Keratinocyte (primary cell): ENCODE measurements around the gene CREB3L1. TPM values are rescaled to one million over a fixed set of nuclear protein-coding genes. Genes with fewer than 3 reads are reported as not detected.

Experiments
- DNase-seq: peaks from one replicate; pipeline ENCODE4 v3.0.0-alpha.2; 2011; ENCODE audit warnings: low read depth, missing footprints, low spot score
- FAIRE-seq: peaks from 2 replicates; lab custom pipeline; 2011; peaks lifted over from hg19 to GRCh38; lab: Jason Lieb, UNC
- H2AFZ ChIP-seq: 2 replicates; pipeline ENCODE4 v1.6.0; 2012; ENCODE audit warnings: low read length, control low read depth, inconsistent platforms; ENCODE audit not compliant: control insufficient read depth
- H3K27ac ChIP-seq: 2 replicates; pipeline ENCODE4 v1.5.1; 2011; ENCODE audit warnings: low read length; ENCODE audit not compliant: control insufficient read depth, insufficient read depth
- H3K27me3 ChIP-seq: 3 replicates; pipeline ENCODE4 v1.6.0; 2011; ENCODE audit warnings: low read length; ENCODE audit not compliant: control insufficient read depth, insufficient read depth; ENCODE audit errors: extremely low read depth
- H3K36me3 ChIP-seq, 2 experiments: 2 replicates in 1 of 2; 3 replicates in 1 of 2; pipeline ENCODE4 v1.5.1; 2011; ENCODE audit warnings: low read length in 2 of 2, mild to moderate bottlenecking in 1 of 2; ENCODE audit not compliant: control insufficient read depth in 2 of 2, insufficient read depth in 2 of 2; ENCODE audit errors: extremely low read depth in 1 of 2
- H3K4me1 ChIP-seq: 3 replicates; pipeline ENCODE4 v1.5.1; 2011; ENCODE audit warnings: low read length; ENCODE audit not compliant: control insufficient read depth, insufficient read depth; ENCODE audit errors: extremely low read depth
- H3K4me2 ChIP-seq: 3 replicates; pipeline ENCODE4 v1.6.0; 2011; ENCODE audit warnings: low read depth, low read length; ENCODE audit not compliant: control insufficient read depth, insufficient read depth; ENCODE audit errors: extremely low read depth
- H3K4me3 ChIP-seq, 3 experiments: fragments of 200-600 bp in 1 of 3; sonication (generic) in 1 of 3; 2 replicates in 2 of 3; 3 replicates in 1 of 3; pipeline ENCODE4 v1.5.1; 2011 to 2016; ENCODE audit warnings: low read length in 3 of 3, mild to moderate bottlenecking in 3 of 3, control low read depth in 2 of 3, inconsistent platforms in 1 of 3, low read depth in 1 of 3, mixed read lengths in 1 of 3, mixed run types in 1 of 3, moderate library complexity in 1 of 3; ENCODE audit not compliant: control insufficient read depth in 2 of 3, insufficient read depth in 2 of 3; ENCODE audit errors: extremely low read depth in 1 of 3
- H3K79me2 ChIP-seq: 2 replicates; pipeline ENCODE4 v1.6.0; 2012; ENCODE audit warnings: low read length; ENCODE audit not compliant: control insufficient read depth, insufficient read depth
- H3K9ac ChIP-seq: 3 replicates; pipeline ENCODE4 v1.6.0; 2011; ENCODE audit warnings: low read length; ENCODE audit not compliant: control insufficient read depth, insufficient read depth; ENCODE audit errors: extremely low read depth
- H3K9me1 ChIP-seq: 3 replicates; pipeline ENCODE4 v1.6.0; 2011; ENCODE audit warnings: low read length; ENCODE audit not compliant: control insufficient read depth, insufficient read depth; ENCODE audit errors: extremely low read depth
- H3K9me3 ChIP-seq: 2 replicates; pipeline ENCODE4 v1.5.1; 2012; ENCODE audit warnings: low read depth, low read length; ENCODE audit not compliant: control insufficient read depth
- H4K20me1 ChIP-seq: 3 replicates; pipeline ENCODE4 v1.6.0; 2011; ENCODE audit warnings: low read length; ENCODE audit not compliant: control insufficient read depth, insufficient read depth; ENCODE audit errors: extremely low read depth
- EZH2 ChIP-seq: IDR thresholded peaks from one replicate; pipeline ENCODE4 v1.6.1; 2012; ENCODE audit warnings: inconsistent platforms, mild to moderate bottlenecking, low read length, moderate library complexity
- dilution Hi-C: fragments of 300-500 bp; cut with MboI; formaldehyde crosslinking; loops from one replicate; pipeline ENCODE4 v1.7.0; 2020; ENCODE audit warnings: low sequenced_read_pairs; ENCODE audit not compliant: extremely low pct_ligation_motif_present
- polyA plus RNA-seq, 5 experiments: library from polyadenylated mRNA; depleted of rRNA in 3 of 5; stranded (reverse) in 3 of 5; stranded (forward) in 1 of 5; unstranded in 1 of 5; fragments of >200 nt; gene quantifications; 1 replicate in 1 of 5; 2 replicates in 3 of 5; 3 replicates in 1 of 5; pipeline versions ENCODE4 v1.2.1 to v1.2.3, GENCODE V29; 2011 to 2012; ENCODE audit warnings: missing spikeins in 2 of 5, low read depth in 1 of 5, low replicate concordance in 1 of 5
- TF ChIP-seq, protein P1 (sequence below), 3 experiments: IDR thresholded peaks in 1 of 3; conservative IDR thresholded peaks in 1 of 3; optimal IDR thresholded peaks in 1 of 3; 2 replicates in 2 of 3; 3 replicates in 1 of 3; pipeline versions ENCODE3 to v1.5.1; 2011; ENCODE audit warnings: low read length in 3 of 3, mild to moderate bottlenecking in 3 of 3, moderate library complexity in 2 of 3, control low read depth in 1 of 3, inconsistent platforms in 1 of 3; ENCODE audit not compliant: insufficient read depth in 2 of 3; ENCODE audit errors: extremely low read depth in 1 of 3

CREB3L1 gene
- polyA plus RNA-seq, 1 donor (not counting 4 experiments of a cell fraction or from before 2014, with no cell fraction given) = not detected

DNA sequence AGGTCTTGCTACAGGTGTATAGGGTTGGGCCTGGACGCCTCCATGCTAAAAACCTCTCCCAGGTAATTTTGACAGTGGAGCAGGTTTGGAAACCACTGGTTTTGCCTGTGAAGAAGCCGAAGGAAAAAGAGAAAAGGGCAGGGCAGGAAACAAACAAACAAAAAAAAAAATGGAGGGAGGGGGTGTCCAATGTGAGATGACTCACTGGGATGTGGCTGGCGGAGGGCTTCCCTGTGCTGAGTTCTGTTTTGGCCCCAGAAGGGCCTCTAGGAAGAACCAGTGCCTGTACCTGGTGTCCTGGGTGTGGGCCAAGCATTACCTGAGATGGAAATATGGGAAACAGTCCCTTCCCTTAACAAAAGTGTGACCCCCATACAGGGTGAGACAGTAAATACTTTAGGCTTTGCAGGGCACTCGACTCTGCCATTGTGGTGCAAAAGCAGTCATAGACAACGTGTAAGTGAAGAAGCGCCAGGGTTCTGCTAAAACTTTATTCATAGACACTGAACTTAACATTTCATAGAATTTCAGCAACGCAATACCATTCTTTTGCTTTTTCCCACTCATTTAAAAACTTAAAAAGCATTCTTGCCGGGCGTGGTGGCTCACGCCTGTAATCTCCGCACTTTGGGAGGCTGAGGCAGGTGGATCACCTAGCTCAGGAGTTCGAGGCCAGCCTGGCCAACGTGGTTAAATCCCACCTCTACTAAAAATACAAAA is 60.3 kb downstream of the CREB3L1 start:
- no peaks in the 10 kb centered on the region for H3K9me3 ChIP-seq
- H3K9ac ChIP-seq = no peak overlapping the region
- no peak for DNase-seq
- H3K9me1 ChIP-seq = no peaks in the 10 kb centered on the region
- no peaks in the 10 kb centered on the region for H3K79me2 ChIP-seq
- no peak for FAIRE-seq
- H3K27ac ChIP-seq = no peak overlapping the region
- H3K4me2 ChIP-seq = no peak overlapping the region
- no peaks in the 10 kb centered on the region for H4K20me1 ChIP-seq
- no peak for TF ChIP-seq EZH2
- TF ChIP-seq, protein P1, sequence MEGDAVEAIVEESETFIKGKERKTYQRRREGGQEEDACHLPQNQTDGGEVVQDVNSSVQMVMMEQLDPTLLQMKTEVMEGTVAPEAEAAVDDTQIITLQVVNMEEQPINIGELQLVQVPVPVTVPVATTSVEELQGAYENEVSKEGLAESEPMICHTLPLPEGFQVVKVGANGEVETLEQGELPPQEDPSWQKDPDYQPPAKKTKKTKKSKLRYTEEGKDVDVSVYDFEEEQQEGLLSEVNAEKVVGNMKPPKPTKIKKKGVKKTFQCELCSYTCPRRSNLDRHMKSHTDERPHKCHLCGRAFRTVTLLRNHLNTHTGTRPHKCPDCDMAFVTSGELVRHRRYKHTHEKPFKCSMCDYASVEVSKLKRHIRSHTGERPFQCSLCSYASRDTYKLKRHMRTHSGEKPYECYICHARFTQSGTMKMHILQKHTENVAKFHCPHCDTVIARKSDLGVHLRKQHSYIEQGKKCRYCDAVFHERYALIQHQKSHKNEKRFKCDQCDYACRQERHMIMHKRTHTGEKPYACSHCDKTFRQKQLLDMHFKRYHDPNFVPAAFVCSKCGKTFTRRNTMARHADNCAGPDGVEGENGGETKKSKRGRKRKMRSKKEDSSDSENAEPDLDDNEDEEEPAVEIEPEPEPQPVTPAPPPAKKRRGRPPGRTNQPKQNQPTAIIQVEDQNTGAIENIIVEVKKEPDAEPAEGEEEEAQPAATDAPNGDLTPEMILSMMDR (optimal IDR thresholded peaks at IDR 0.05 in 1 of 3, IDR thresholded peaks at IDR 0.05 in 1 of 3, conservative IDR thresholded peaks at IDR 0.05 in 1 of 3; ENCODE audit: extremely low read depth in 1 of 3, insufficient read depth in 2 of 3, low read length in 3 of 3) = no peak
- dilution Hi-C loops = no loop called here
- H2AFZ ChIP-seq = no peak overlapping the region
- H3K27me3 ChIP-seq = peaks cover 15% of the 10 kb centered on the region
- H3K4me1 ChIP-seq = peaks cover 12% of the 10 kb centered on the region
- H3K36me3 ChIP-seq = no peaks in the 10 kb centered on the region
- H3K4me3 ChIP-seq = no peak overlapping the region

DNA sequence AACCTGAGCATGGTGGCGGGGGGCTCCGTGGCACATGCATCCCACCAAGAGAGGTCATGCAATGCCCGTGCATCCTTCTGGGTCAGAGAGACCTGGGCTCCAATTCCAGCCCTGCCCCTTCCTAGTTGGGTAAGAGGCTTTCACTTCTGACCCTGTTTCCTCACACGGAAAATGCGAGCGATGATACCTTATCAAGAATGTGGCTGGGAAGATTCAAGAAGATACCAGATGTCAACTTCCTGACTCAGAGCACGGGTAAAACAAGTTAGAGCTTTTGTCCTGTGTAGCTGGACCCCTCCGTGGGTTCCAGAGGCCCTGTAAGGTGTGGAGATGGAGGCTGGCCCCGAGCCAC is 61.1 kb downstream of the CREB3L1 start:
- no peaks in the 10 kb centered on the region for H3K9me1 ChIP-seq
- peaks cover 7% of the 10 kb centered on the region for H3K27me3 ChIP-seq
- H3K27ac ChIP-seq = no peak overlapping the region
- no peak overlapping the region for H3K9ac ChIP-seq
- H3K9me3 ChIP-seq = no peaks in the 10 kb centered on the region
- H3K79me2 ChIP-seq = no peaks in the 10 kb centered on the region
- H3K4me2 ChIP-seq = peak overlapping the region; percentile 54
- FAIRE-seq (peak; percentile 64), DNase-seq (no peak)
- TF ChIP-seq EZH2 = no peak
- TF ChIP-seq, protein P1 (optimal IDR thresholded peaks at IDR 0.05 in 1 of 3, IDR thresholded peaks at IDR 0.05 in 1 of 3, conservative IDR thresholded peaks at IDR 0.05 in 1 of 3; ENCODE audit: extremely low read depth in 1 of 3, insufficient read depth in 2 of 3, low read length in 3 of 3) = no peak
- no peak overlapping the region for H3K4me3 ChIP-seq
- no peaks in the 10 kb centered on the region for H3K36me3 ChIP-seq
- peak overlapping the region; percentile 84 for H2AFZ ChIP-seq
- peaks cover 15% of the 10 kb centered on the region for H3K4me1 ChIP-seq
- H4K20me1 ChIP-seq = no peaks in the 10 kb centered on the region
- dilution Hi-C loops = no loop called here
